Endothelial cell of umbilical vein (primary cell): Measurements from ENCODE around the gene REEP3. TPM values are rescaled to one million over a fixed set of nuclear protein-coding genes. Genes with fewer than 3 reads are reported as not detected.

Source experiments
- BruUV-seq: library from RNA; stranded (reverse); fragments of 400-500 nt; replicated peaks from 2 replicates; lab custom pipeline; 2021; lab: Mats Ljungman, UMichigan
- CTCF ChIA-PET: fragments of 300-600, 350-600 bp; sonication (Branson Sonifier 250); formaldehyde crosslinking; loops from one replicate; lab custom pipeline; 2021; ENCODE audit warnings: antibody characterized with exemption, inconsistent platforms; lab: Charles Lee
- POLR2A ChIA-PET: fragments of 300-600, 350-600 bp; sonication (Branson Sonifier 250); formaldehyde crosslinking; loops from one replicate; lab custom pipeline; 2021; ENCODE audit warnings: antibody characterized with exemption, inconsistent platforms; lab: Charles Lee
- DNase-seq: peaks from one replicate; pipeline ENCODE4 v3.0.0-alpha.2; 2011; ENCODE audit warnings: low read depth, low spot score
- FAIRE-seq: peaks from 2 replicates; lab custom pipeline; 2011; peaks lifted over from hg19 to GRCh38; lab: Jason Lieb, UNC
- H2AFZ ChIP-seq: 2 replicates; pipeline ENCODE4 v1.6.0; 2012; ENCODE audit warnings: low read depth, low read length, control low read depth, inconsistent platforms
- H3K27ac ChIP-seq: 2 replicates; pipeline ENCODE4 v1.5.1; 2011; ENCODE audit warnings: low read depth, mild to moderate bottlenecking, control low read depth, low read length, moderate library complexity; ENCODE audit not compliant: insufficient read depth
- H3K27me3 ChIP-seq, 2 experiments: 2 replicates each; pipeline versions ENCODE4 v1.6.0 to v1.6.1; 2011; ENCODE audit warnings: low read length in 2 of 2, mixed read lengths in 1 of 2; ENCODE audit not compliant: control insufficient read depth in 2 of 2, insufficient read depth in 2 of 2
- H3K36me3 ChIP-seq, 2 experiments: 2 replicates in 1 of 2; 3 replicates in 1 of 2; pipeline ENCODE4 v1.5.1; 2011; ENCODE audit warnings: low read length in 2 of 2, mild to moderate bottlenecking in 1 of 2, moderate library complexity in 1 of 2; ENCODE audit not compliant: control insufficient read depth in 2 of 2, insufficient read depth in 2 of 2; ENCODE audit errors: extremely low read depth in 1 of 2
- H3K4me1 ChIP-seq: 3 replicates; pipeline ENCODE4 v1.5.1; 2011; ENCODE audit warnings: mild to moderate bottlenecking, low read length; ENCODE audit not compliant: control insufficient read depth, insufficient read depth; ENCODE audit errors: extremely low read depth
- H3K4me2 ChIP-seq: 2 replicates; pipeline ENCODE4 v1.6.1; 2011; ENCODE audit warnings: low read length, control low read depth, mixed read lengths; ENCODE audit not compliant: insufficient read depth
- H3K4me3 ChIP-seq, 3 experiments: fragments of 200-600 bp in 1 of 3; sonication (generic), shearing (Covaris generic) in 1 of 3; replicated peaks in 1 of 3; 2 replicates each; pipeline ENCODE4 v1.5.1; 2011 to 2016; ENCODE audit warnings: control low read depth in 3 of 3, low read length in 3 of 3, mild to moderate bottlenecking in 2 of 3, inconsistent platforms in 1 of 3, low read depth in 1 of 3, moderate library complexity in 1 of 3; ENCODE audit not compliant: insufficient read depth in 1 of 3
- H3K79me2 ChIP-seq: 2 replicates; pipeline ENCODE4 v1.6.0; 2012; ENCODE audit warnings: low read length, inconsistent platforms; ENCODE audit not compliant: control insufficient read depth, insufficient read depth
- H3K9ac ChIP-seq: replicated peaks from 2 replicates; pipeline ENCODE3; 2011; ENCODE audit warnings: low read length, control low read depth; ENCODE audit not compliant: insufficient read depth; ENCODE audit errors: extremely low read depth
- H3K9me1 ChIP-seq: replicated peaks from 3 replicates; pipeline ENCODE4 v1.6.0; 2011; ENCODE audit warnings: mild to moderate bottlenecking, low read length; ENCODE audit not compliant: control insufficient read depth, insufficient read depth; ENCODE audit errors: extremely low read depth
- H3K9me3 ChIP-seq: replicated peaks from 2 replicates; pipeline ENCODE4 v1.5.1; 2012; ENCODE audit warnings: low read length, inconsistent platforms; ENCODE audit not compliant: control insufficient read depth, insufficient read depth
- H4K20me1 ChIP-seq: replicated peaks from 2 replicates; pipeline ENCODE3; 2011; ENCODE audit warnings: mild to moderate bottlenecking, low read length; ENCODE audit not compliant: control insufficient read depth, insufficient read depth; ENCODE audit errors: extremely low read depth
- EZH2 ChIP-seq: IDR thresholded peaks from 2 replicates; pipeline ENCODE4 v1.6.1; 2012; ENCODE audit warnings: borderline replicate concordance, low read depth, mild to moderate bottlenecking, moderate library complexity, low read length, inconsistent platforms; ENCODE audit not compliant: severe bottlenecking
- FOS ChIP-seq: IDR thresholded peaks from 2 replicates; pipeline ENCODE4 v1.6.1; 2011; ENCODE audit warnings: mild to moderate bottlenecking, low read length, moderate library complexity, borderline replicate concordance; ENCODE audit not compliant: insufficient read depth
- GATA2 ChIP-seq: IDR thresholded peaks from 2 replicates; pipeline ENCODE4 v1.7.0; 2011; ENCODE audit warnings: low read depth, mild to moderate bottlenecking, moderate library complexity, mixed read lengths, low read length; ENCODE audit not compliant: insufficient read length, insufficient read depth
- JUN ChIP-seq: IDR thresholded peaks from 2 replicates; pipeline ENCODE4 v1.6.1; 2011; ENCODE audit warnings: borderline replicate concordance, low read depth; ENCODE audit not compliant: insufficient read length, insufficient read depth
- MYC ChIP-seq: IDR thresholded peaks from one replicate; pipeline ENCODE4 v1.6.1; 2011; ENCODE audit warnings: mild to moderate bottlenecking, low read depth, low read length
- POLR2A ChIP-seq: IDR thresholded peaks from 2 replicates; pipeline ENCODE4 v1.6.1; 2012; ENCODE audit warnings: low read depth, mild to moderate bottlenecking, control low read depth, low read length
- POLR2AphosphoS5 ChIP-seq: IDR thresholded peaks from 2 replicates; pipeline ENCODE4 v1.6.1; 2012; ENCODE audit warnings: low read depth, mild to moderate bottlenecking, control low read depth, low read length, moderate library complexity; ENCODE audit not compliant: insufficient read depth
- dilution Hi-C: fragments of 300-500 bp; cut with MboI; formaldehyde crosslinking; loops from one replicate; pipeline ENCODE4 v1.15.0; 2019; ENCODE audit warnings: low sequenced_read_pairs; ENCODE audit not compliant: extremely low pct_ligation_motif_present
- intact Hi-C: fragments of 100-400 bp; cut with micrococcal nuclease; formaldehyde crosslinking; loops from one replicate; pipeline ENCODE4 v1.10.0; 2022
- polyA plus RNA-seq, 4 experiments: library from polyadenylated mRNA; depleted of rRNA in 3 of 4; stranded (reverse) in 3 of 4; unstranded in 1 of 4; fragments of >200 nt; gene quantifications; 2 replicates each; pipeline versions ENCODE4 v1.2.1 to v1.2.3, GENCODE V29; 2011 to 2012; ENCODE audit warnings: missing spikeins in 1 of 4
- total RNA-seq: library from RNA; stranded (reverse); gene quantifications from 2 replicates; pipeline ENCODE4 v1.2.3, GENCODE V29; 2021
- TF ChIP-seq, protein P1 (sequence below): IDR thresholded peaks from 2 replicates; pipeline ENCODE4 v1.6.1; 2011; ENCODE audit not compliant: insufficient read depth, insufficient read length
- TF ChIP-seq, protein P2 (sequence below), 2 donors: IDR thresholded peaks; 1 replicate in 1 of 2; 2 replicates in 1 of 2; pipeline ENCODE4 v1.5.1; 2011; ENCODE audit warnings: low read length in 2 of 2, mild to moderate bottlenecking in 2 of 2, moderate library complexity in 2 of 2, control low read depth in 1 of 2, inconsistent platforms in 1 of 2, low read depth in 1 of 2; ENCODE audit not compliant: insufficient read depth in 1 of 2; ENCODE audit errors: extremely low read depth in 1 of 2

The REEP3 gene
- total and polyA plus RNA-seq, 2 donors (not counting 3 experiments of a cell fraction or from before 2014, with no cell fraction given), result 12.3 to 48.3 TPM

DNA sequence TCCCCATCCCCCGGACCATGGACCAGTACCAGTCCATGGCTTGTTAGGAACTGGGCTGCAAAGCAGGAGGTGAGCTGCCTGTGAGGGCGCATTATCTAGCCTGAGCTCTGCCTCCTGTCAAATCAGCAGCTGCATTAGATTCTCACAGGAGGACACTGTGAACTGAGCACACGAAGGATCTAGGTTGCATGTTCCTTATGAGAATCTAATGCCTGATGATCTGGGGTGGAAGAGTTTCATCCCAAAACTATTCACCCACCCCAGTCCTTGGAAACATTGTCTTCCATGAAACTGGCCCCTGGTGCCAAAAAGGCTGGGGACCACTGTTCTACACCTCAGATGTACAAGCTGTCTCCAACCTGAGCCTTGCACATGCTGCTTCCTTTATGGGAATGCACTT lies 31.4 kb upstream of the REEP3 start:
- no peaks in the 10 kb centered on the region for H3K4me1 ChIP-seq
- CTCF ChIA-PET, result no interaction called here
- peaks cover 37% of the 10 kb centered on the region for H3K79me2 ChIP-seq
- no peak overlapping the region for H3K27ac ChIP-seq
- TF ChIP-seq JUN, result no peak
- no peak for TF ChIP-seq POLR2AphosphoS5
- TF ChIP-seq, protein P1, sequence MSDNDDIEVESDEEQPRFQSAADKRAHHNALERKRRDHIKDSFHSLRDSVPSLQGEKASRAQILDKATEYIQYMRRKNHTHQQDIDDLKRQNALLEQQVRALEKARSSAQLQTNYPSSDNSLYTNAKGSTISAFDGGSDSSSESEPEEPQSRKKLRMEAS, result no peak
- TF ChIP-seq, protein P2, sequence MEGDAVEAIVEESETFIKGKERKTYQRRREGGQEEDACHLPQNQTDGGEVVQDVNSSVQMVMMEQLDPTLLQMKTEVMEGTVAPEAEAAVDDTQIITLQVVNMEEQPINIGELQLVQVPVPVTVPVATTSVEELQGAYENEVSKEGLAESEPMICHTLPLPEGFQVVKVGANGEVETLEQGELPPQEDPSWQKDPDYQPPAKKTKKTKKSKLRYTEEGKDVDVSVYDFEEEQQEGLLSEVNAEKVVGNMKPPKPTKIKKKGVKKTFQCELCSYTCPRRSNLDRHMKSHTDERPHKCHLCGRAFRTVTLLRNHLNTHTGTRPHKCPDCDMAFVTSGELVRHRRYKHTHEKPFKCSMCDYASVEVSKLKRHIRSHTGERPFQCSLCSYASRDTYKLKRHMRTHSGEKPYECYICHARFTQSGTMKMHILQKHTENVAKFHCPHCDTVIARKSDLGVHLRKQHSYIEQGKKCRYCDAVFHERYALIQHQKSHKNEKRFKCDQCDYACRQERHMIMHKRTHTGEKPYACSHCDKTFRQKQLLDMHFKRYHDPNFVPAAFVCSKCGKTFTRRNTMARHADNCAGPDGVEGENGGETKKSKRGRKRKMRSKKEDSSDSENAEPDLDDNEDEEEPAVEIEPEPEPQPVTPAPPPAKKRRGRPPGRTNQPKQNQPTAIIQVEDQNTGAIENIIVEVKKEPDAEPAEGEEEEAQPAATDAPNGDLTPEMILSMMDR (IDR thresholded peaks at IDR 0.05; ENCODE audit: extremely low read depth in 1 of 2, insufficient read depth in 1 of 2, low read depth in 1 of 2, low read length in 2 of 2), result no peak
- no peak for TF ChIP-seq POLR2A
- TF ChIP-seq EZH2, result no peak
- TF ChIP-seq MYC, result no peak
- TF ChIP-seq FOS, result no peak
- TF ChIP-seq GATA2, result no peak
- H3K9ac ChIP-seq, result no peak overlapping the region
- H3K36me3 ChIP-seq, result no peaks in the 10 kb centered on the region
- intact Hi-C loops, result no loop called here
- no peaks in the 10 kb centered on the region for H3K9me3 ChIP-seq
- FAIRE-seq (no peak), DNase-seq (no peak)
- H3K9me1 ChIP-seq, result no peaks in the 10 kb centered on the region
- no peak overlapping the region for H3K4me3 ChIP-seq
- dilution Hi-C loops, result no loop called here
- H4K20me1 ChIP-seq, result no peaks in the 10 kb centered on the region
- POLR2A ChIA-PET, result interaction anchor here (0.7 kb wide), 1 partner anchor 165 kb away, joined by 4 read pairs; no protein-coding TSS in a partner anchor
- no peak overlapping the region for H3K4me2 ChIP-seq
- no peaks in the 10 kb centered on the region for H3K27me3 ChIP-seq
- no peak overlapping the region for H2AFZ ChIP-seq
- BruUV-seq, result no TSS peak
